ENCODE results near the gene MXD4.

The MXD4 gene

DNA sequence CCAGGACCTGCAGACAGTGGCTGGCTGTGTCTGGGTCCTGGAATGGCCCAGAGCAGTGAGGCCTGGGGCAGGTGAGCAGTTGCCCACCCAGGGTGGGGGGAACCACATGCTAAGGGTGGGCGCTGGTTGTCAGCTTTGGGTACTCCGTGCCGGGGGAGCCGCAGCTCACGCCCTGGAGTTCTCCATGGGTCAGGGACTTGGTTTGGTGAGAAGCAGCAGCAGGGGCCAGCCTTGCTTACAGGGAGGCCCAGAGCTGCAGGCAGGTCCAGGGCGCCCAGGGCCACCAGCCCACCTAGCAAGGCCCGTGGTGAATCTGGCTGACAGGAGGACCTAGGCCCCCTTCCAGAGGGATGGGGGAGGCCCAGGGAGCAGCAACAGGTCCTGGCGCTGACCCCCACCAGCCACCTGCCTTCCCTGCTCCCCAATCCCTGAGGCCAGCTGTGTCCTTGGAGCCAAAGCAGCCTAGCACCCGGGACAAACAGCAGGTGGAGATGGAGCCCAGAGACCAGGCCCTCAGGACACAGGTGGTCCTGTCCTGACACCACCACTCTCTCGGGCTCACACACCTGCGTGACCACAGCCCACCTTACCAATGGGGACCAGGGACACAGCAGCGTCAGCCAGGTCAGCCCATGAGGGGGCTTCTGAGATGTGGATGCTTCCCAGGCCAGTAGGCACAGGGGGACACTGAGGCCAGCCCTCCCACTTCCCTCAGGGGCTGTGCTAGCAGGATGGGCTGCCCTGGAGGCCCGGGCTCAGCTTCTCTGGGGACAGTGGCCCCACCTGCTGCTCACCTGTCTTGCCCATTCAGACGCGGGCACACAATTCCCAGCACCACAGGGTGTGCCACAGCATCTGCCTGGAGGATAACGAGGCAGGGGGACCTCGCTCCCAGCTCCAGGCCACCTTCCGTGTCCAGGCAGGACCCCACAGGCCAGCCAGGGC lies 3.5 kb downstream of the MXD4 start:
- TF ChIP-seq, protein P1, sequence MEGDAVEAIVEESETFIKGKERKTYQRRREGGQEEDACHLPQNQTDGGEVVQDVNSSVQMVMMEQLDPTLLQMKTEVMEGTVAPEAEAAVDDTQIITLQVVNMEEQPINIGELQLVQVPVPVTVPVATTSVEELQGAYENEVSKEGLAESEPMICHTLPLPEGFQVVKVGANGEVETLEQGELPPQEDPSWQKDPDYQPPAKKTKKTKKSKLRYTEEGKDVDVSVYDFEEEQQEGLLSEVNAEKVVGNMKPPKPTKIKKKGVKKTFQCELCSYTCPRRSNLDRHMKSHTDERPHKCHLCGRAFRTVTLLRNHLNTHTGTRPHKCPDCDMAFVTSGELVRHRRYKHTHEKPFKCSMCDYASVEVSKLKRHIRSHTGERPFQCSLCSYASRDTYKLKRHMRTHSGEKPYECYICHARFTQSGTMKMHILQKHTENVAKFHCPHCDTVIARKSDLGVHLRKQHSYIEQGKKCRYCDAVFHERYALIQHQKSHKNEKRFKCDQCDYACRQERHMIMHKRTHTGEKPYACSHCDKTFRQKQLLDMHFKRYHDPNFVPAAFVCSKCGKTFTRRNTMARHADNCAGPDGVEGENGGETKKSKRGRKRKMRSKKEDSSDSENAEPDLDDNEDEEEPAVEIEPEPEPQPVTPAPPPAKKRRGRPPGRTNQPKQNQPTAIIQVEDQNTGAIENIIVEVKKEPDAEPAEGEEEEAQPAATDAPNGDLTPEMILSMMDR (conservative IDR thresholded peaks at IDR 0.05; ENCODE audit: low read depth, low read length) = no peak
- no peak overlapping the region for H3K4me3 ChIP-seq (ENCODE audit: low read depth, low read length)
- DNase-seq (ENCODE audit: low read depth) = no peak

DNA sequence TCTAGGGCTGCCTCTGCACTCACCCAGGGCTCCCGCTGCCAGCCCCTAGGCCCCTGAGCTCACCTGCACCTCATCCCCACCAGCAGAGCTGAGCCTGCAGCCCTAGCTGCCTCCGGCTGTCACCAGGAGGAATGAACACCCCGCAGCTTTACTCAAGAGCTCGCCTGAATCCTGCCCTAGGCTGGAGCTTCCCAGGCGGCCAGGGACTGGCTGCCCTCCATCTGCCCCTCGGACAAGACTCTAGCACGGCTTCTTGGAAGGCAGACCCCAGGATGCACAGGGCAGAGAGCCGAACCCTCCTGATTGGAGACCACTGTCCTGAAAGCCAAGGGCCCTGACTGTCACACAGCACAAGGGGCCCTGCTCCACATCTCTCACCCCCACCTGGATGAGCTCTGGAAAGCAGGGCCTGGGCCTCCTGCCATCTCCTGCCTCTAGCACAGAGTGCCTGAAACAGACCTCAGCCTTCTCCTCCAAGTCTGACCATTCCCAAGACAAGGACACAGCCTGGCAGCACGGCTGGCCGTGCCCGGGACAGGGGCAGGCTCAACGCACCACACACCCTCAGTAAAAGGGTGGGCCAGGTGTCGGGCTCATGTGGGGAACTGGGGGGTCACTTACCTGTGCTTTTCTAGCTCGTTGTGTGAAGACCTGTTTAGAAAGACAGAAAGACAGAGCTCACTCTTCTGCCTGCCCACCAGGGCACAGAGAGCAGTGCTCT lies 4.4 kb downstream of the MXD4 start:
- DNase-seq (ENCODE audit: low read depth) = no peak
- TF ChIP-seq, protein P1 (conservative IDR thresholded peaks at IDR 0.05; ENCODE audit: low read depth, low read length) = no peak
- H3K4me3 ChIP-seq (ENCODE audit: low read depth, low read length) = no peak overlapping the region

DNA sequence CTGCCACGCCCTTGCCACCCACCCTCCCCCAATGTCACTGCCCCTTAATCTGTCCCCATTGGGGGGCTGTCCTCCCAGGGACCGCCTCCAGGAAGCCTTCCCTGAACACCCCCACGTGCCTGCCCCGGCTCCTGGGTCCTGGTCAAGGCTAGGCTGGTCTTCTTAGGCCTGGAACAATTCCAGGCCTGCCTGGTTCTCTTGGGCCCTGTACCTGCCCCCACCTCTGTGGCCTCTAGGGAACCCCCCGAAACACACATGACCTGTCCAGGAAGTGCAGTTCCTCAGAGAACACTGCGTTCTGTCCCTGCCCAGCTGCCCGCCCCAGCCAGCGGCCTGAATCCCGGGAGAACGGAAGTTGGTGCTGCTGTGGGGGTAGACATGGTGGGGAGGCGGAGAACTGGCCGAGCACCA lies 5.1 kb downstream of the MXD4 start:
- H3K4me3 ChIP-seq (ENCODE audit: low read depth, low read length) = peak overlapping the region; percentile 10
- peak; percentile 37 for DNase-seq (ENCODE audit: low read depth)
- TF ChIP-seq, protein P1 (conservative IDR thresholded peaks at IDR 0.05; ENCODE audit: low read depth, low read length) = no peak

DNA sequence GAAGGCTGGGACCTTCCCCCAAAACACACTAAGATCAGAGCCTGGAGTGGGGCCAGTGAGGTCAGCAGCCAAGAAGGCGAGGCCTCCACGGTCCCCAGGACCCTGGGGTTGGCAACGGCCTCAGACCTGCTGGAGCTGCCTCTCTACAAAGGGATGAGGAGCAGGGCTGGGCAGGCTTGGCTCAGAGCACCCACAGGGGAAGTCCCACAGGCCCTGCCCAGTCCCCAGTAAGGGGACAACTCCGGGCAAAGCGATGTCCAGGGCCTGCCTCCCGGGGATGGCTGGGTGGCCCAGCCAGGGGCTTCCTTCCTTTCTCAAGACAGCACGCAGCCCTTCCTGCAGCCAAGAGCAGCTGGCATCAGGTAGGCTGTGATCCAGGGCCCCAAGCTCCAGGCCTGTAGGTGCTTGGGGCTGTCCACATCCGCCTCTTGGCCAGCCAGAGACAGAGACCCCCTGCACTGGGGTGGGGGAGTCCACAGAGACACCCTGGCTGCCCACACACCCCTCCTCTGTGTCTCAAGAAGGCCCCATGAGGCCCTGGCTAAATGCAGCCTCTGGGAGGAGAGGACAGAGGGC lies 5.7 kb downstream of the MXD4 start:
- TF ChIP-seq, protein P1 (conservative IDR thresholded peaks at IDR 0.05; ENCODE audit: low read depth, low read length) = no peak
- H3K4me3 ChIP-seq (ENCODE audit: low read depth, low read length) = no peak overlapping the region
- DNase-seq (ENCODE audit: low read depth) = no peak

DNA sequence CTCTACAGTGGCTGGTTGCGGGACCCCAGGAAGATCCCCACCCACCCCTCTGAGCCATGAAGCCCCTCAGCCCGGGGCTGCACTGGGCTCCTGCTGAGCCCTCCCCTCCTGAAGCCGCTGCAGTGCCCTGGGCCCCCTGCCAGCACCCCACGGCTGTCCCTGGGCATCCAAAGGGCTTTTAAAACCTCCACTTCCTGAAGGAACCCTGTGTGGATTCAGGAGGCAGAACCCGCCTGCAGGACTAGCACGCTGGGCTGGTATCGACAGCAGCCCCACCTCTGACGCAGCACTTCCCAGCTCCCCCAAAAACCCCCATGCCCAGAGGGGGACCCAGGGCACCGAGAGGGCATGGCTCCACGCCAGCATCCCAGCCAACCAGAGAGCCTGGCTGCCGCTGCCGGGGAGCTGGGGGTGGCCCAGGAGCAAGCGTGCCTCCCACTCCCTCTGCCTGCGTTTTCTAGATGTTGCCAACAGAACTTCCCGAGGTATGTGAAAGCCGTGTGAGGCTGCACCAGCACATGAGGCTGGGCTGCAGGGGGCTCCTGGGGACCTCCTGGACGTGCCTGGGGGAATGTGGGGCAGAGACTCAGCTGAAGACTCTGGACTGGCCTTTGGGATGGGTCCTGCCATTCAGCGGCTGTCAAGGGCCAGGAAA lies 6.3 kb downstream of the MXD4 start:
- TF ChIP-seq, protein P1 (conservative IDR thresholded peaks at IDR 0.05; ENCODE audit: low read depth, low read length) = peak; percentile 21
- DNase-seq (ENCODE audit: low read depth) = peak; percentile 55
- no peak overlapping the region for H3K4me3 ChIP-seq (ENCODE audit: low read depth, low read length)

DNA sequence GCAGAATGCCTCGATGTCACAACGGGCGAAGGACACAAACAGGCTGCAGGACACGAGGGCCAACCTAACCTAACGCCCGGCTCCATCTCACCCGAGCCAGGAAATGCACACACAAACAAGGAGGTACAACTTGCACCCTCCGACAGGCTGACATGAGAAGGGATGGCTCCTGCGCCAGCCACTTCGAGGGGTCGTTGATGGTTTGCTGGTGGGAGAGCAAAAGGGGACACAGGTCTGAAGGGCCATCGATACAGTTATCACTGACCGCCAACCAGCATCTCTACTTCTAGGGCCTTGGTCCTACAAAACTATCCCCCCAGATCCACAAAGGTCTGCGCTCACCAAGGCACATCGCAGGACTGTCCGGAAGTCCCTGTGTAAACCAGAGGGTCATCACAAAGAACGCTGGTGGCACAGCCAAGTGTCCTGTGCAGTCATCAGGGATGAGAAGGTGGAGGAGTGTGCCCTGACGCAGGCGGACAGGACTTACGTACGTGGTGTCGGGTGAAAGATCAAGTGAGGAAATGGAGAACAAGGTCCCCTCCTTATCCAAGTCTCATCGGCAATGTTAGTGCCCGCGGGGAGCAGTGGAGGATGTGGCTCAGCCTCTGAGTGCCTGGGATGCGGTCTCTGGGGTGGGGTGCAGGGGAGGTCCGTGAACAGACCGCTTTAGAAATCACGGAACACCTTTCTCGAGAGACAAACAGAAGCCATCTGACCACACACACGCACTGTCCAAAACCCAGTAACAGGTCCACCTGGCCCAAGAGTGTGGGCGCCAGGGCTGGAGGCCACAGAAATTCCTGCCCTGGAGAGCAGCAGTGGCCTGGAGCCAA lies 7.0 kb downstream of the MXD4 start:
- H3K4me3 ChIP-seq (ENCODE audit: low read depth, low read length) = no peak overlapping the region
- TF ChIP-seq, protein P1 (conservative IDR thresholded peaks at IDR 0.05; ENCODE audit: low read depth, low read length) = no peak
- DNase-seq (ENCODE audit: low read depth) = no peak
